Tibial artery (tissue), 4 donors: ENCODE measurements around the gene JMJD1C.

Experiments
- DNase-seq, 2 donors: peaks; one replicate each; pipeline ENCODE4 v3.0.0-alpha.2; 2019
- H3K27ac ChIP-seq, 2 donors: fragments of 200-600 bp; sonication (generic) in 1 of 2; 1 replicate in 1 of 2; 2 replicates in 1 of 2; pipeline ENCODE4 v1.5.1; 2018 to 2019; ENCODE audit warnings: mild to moderate bottlenecking in 1 of 2
- H3K27me3 ChIP-seq, 2 donors: fragments of 200-600 bp; sonication (generic) in 1 of 2; one replicate each; pipeline versions ENCODE4 v1.5.1 to v1.6.0; 2016 to 2019
- H3K36me3 ChIP-seq, 3 donors: fragments of 200-600 bp; sonication (generic) in 2 of 3; one replicate each; pipeline ENCODE4 v1.5.1; 2016 to 2019; ENCODE audit warnings: mild to moderate bottlenecking in 2 of 3
- H3K4me1 ChIP-seq, 4 donors: fragments of 200-600 bp; sonication (generic) in 2 of 4; 1 replicate in 3 of 4; 2 replicates in 1 of 4; pipeline ENCODE4 v1.5.1; 2016 to 2019
- H3K4me3 ChIP-seq, 2 donors: fragments of 200-600 bp; sonication (generic) in 1 of 2; 1 replicate in 1 of 2; 2 replicates in 1 of 2; pipeline ENCODE4 v1.5.1; 2018 to 2019; ENCODE audit warnings: mild to moderate bottlenecking in 2 of 2
- H3K9me3 ChIP-seq, 3 donors: fragments of 200-600 bp; sonication (generic) in 1 of 3; one replicate each; pipeline ENCODE4 v1.5.1; 2016 to 2019
- intact Hi-C: fragments of 100-400 bp; cut with DNase I; formaldehyde crosslinking; loops from one replicate; pipeline ENCODE4 v1.15.0; 2023; ENCODE audit warnings: low total_unique reads
- TF ChIP-seq, protein P1 (sequence below), 2 experiments: fragments of 200-600 bp in 1 of 2; fragments of 450-650 bp in 1 of 2; IDR thresholded peaks; one replicate each; pipeline ENCODE4 v1.5.1; 2017 to 2019; ENCODE audit warnings: antibody characterized with exemption in 2 of 2, mild to moderate bottlenecking in 1 of 2, moderate library complexity in 1 of 2

JMJD1C gene

DNA sequence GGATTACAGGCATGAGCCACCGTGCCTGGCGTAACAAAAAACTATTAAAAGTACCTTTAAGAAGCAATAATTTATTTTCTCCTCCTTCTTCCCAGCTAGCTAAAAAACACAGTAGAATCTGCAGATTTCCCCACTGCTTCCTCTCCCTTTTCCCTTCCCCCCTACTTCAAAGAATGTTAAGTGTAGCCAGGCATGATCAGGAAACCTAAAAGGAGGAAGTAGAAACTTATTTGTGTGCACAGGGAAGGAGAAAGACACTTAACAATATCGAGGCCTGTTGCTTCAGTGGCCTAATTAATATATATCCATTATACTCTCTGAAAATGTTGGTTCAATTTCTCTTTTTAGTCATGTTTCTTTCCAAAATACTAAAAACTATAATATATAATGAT is 204.9 kb downstream of the JMJD1C start:
- TF ChIP-seq, protein P1, sequence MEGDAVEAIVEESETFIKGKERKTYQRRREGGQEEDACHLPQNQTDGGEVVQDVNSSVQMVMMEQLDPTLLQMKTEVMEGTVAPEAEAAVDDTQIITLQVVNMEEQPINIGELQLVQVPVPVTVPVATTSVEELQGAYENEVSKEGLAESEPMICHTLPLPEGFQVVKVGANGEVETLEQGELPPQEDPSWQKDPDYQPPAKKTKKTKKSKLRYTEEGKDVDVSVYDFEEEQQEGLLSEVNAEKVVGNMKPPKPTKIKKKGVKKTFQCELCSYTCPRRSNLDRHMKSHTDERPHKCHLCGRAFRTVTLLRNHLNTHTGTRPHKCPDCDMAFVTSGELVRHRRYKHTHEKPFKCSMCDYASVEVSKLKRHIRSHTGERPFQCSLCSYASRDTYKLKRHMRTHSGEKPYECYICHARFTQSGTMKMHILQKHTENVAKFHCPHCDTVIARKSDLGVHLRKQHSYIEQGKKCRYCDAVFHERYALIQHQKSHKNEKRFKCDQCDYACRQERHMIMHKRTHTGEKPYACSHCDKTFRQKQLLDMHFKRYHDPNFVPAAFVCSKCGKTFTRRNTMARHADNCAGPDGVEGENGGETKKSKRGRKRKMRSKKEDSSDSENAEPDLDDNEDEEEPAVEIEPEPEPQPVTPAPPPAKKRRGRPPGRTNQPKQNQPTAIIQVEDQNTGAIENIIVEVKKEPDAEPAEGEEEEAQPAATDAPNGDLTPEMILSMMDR (IDR thresholded peaks at IDR 0.05) = no peak
- no peaks in the 10 kb centered on the region for H3K9me3 ChIP-seq
- no peak overlapping the region for H3K4me3 ChIP-seq
- peaks cover 0 to 5% (median 0%) of the 10 kb centered on the region in 3 donors for H3K36me3 ChIP-seq
- H3K27ac ChIP-seq = peak overlapping the region in 1 of 2 donors; percentile 86
- intact Hi-C loops = no loop called here
- no peak for DNase-seq
- no peaks in the 10 kb centered on the region for H3K27me3 ChIP-seq
- peaks cover 0 to 89% (median 45%) of the 10 kb centered on the region in 4 donors for H3K4me1 ChIP-seq

DNA sequence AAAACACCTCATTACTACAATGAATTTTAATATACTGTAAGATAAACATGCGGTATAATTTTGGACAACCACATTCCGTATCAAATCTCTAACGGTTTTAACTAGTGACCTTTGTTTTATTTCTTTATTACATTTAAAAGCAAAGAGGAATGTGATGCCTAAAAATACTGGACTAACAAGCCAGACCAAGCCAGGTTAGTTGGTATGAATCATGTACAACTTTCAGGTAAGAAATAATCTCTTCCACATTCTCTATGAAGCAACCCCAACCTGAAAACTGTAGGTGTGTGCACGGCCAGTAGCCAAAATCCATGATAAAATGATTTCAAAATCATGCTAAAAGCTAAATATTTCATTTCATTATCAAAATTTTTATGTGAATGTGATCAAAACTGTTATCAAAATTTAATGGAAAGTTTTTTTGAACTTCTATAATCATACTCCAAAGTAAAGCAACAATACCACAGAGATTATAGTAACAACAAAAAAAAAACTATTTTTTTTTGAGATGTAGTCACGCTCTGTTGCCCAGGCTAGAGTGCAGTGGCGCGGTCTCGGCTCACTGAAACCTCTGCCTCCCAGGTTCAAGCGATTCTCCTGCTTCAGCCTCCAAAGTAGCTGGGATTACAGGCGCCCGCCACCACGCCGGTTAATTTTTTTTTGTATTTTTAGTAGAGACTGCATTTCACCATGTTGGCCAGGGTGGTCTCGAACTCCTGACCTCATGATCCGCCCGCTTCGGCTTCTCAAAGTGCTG is 205.5 kb downstream of the JMJD1C start:
- H3K27ac ChIP-seq = peak overlapping the region in 1 of 2 donors; percentile 86
- H3K9me3 ChIP-seq = no peaks in the 10 kb centered on the region
- H3K4me3 ChIP-seq = no peak overlapping the region
- H3K4me1 ChIP-seq = peaks cover 0 to 92% (median 48%) of the 10 kb centered on the region in 4 donors
- intact Hi-C loops = no loop called here
- no peaks in the 10 kb centered on the region for H3K27me3 ChIP-seq
- H3K36me3 ChIP-seq = peaks cover 0 to 5% (median 0%) of the 10 kb centered on the region in 3 donors
- TF ChIP-seq, protein P1 (IDR thresholded peaks at IDR 0.05) = no peak
- no peak for DNase-seq

GRCh38 chr10:63258920-63259678 is 206.7 kb downstream of the JMJD1C start:
- DNase-seq = no peak
- TF ChIP-seq, protein P1 (IDR thresholded peaks at IDR 0.05) = no peak
- Histone ChIP-seq H3K4me3 (no peak overlapping the region), H3K36me3 (peaks cover 0 to 5% (median 0%) of the 10 kb centered on the region in 3 donors), H3K27me3 (no peaks in the 10 kb centered on the region), H3K4me1 (peaks cover 0 to 95% (median 50%) of the 10 kb centered on the region in 4 donors), H3K9me3 (no peaks in the 10 kb centered on the region), H3K27ac (peak overlapping the region; percentile 37 to 66)
- intact Hi-C loops = no loop called here

GRCh38 chr10:63257778-63258177 is 208.0 kb downstream of the JMJD1C start:
- no peak overlapping the region for H3K4me3 ChIP-seq
- H3K27me3 ChIP-seq = no peaks in the 10 kb centered on the region
- TF ChIP-seq, protein P1 (IDR thresholded peaks at IDR 0.05) = no peak
- peak overlapping the region; percentile 37 to 66 for H3K27ac ChIP-seq
- no peak for DNase-seq
- peaks cover 0 to 94% (median 47%) of the 10 kb centered on the region in 4 donors for H3K4me1 ChIP-seq
- H3K36me3 ChIP-seq = peaks cover 0 to 5% (median 0%) of the 10 kb centered on the region in 3 donors
- intact Hi-C loops = no loop called here
- no peaks in the 10 kb centered on the region for H3K9me3 ChIP-seq

- TF ChIP-seq, protein P1 (IDR thresholded peaks at IDR 0.05) = no peak
- H3K27ac ChIP-seq = peak overlapping the region; percentile 66 to 69
- DNase-seq = no peak
- no peaks in the 10 kb centered on the region for H3K9me3 ChIP-seq
- H3K27me3 ChIP-seq = no peaks in the 10 kb centered on the region
- peaks cover 0 to 5% (median 0%) of the 10 kb centered on the region in 3 donors for H3K36me3 ChIP-seq
- H3K4me1 ChIP-seq = peaks cover 0 to 92% (median 42%) of the 10 kb centered on the region in 4 donors
- intact Hi-C loops = no loop called here
- H3K4me3 ChIP-seq = no peak overlapping the region
Observed at GRCh38 chr10:63256009-63256773, 209.6 kb downstream of the JMJD1C start.
